GM12864 (cell line): Measurements from ENCODE around the gene CLCN3.
"Not testable (repeated sequence)": the region's sequence is repeated elsewhere in the genome, so short reads cannot be mapped to it uniquely, and the experiment has no call there.

Experiments used
- DNase-seq: peaks from one replicate; pipeline ENCODE4 v3.0.0-alpha.2; 2011; ENCODE audit warnings: low read depth
- H3K4me3 ChIP-seq: 2 replicates; pipeline ENCODE4 v1.5.1; 2011; ENCODE audit warnings: mild to moderate bottlenecking, low read depth, low read length, control low read depth
- CTCF ChIP-seq: IDR thresholded peaks from 2 replicates; pipeline ENCODE4 v1.5.1; 2011; ENCODE audit warnings: low read depth, mild to moderate bottlenecking, moderate library complexity, low read length, control low read depth, inconsistent platforms; ENCODE audit errors: missing control alignments

CLCN3 gene

DNA sequence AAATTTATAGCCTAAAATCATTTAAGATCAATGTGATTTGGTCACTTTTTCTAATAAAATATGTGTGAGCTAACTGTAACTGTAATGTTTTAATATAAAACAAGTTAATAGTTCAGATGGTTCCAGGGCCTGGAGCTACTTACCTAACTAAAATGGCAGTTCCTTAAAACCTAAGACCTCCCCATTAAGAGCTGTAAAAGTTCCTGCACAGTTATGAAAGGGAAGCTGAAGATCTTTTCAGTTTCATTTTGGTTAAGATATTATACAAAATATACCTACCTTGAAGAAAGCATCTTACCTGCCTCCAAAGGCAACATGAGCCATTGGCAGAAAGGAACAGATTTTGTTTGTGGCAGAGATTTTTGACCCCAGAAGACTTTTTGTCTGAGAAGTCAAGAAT is 107.2 kb downstream of the CLCN3 start:
- no peak overlapping the region for H3K4me3 ChIP-seq
- TF ChIP-seq CTCF: no peak
- no peak for DNase-seq

- DNase-seq: no peak
- no peak for TF ChIP-seq CTCF
- no peak overlapping the region for H3K4me3 ChIP-seq
Observed at GRCh38 chr4:169730564-169730963, 110.2 kb downstream of the CLCN3 start.

GRCh38 chr4:169738604-169739003 is 118.2 kb downstream of the CLCN3 start:
- H3K4me3 ChIP-seq, DNase-seq: not testable (repeated sequence)

GRCh38 chr4:169741569-169741968 is 121.2 kb downstream of the CLCN3 start:
- DNase-seq: no peak
- H3K4me3 ChIP-seq: no peak overlapping the region
- no peak for TF ChIP-seq CTCF

DNA sequence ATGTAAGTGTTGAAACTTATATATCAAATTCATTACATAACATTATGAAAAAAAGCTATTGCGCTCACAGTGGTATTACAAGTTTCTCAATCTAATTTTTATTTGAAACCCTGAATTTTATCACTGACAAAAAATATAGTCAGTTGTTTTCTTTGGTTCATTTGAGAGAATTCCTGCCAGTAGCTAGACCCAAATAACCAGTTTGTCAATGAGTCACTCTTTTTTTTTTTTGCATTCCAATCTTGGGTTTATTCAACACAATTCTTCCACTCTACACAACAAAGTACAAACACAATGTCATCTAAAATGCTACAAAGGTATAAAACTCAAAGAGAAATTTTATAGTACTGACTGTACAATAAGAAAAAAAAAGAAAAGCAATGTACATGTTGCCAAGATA is 124.2 kb downstream of the CLCN3 start:
- H3K4me3 ChIP-seq: no peak overlapping the region
- no peak for DNase-seq
- TF ChIP-seq CTCF: no peak

DNA sequence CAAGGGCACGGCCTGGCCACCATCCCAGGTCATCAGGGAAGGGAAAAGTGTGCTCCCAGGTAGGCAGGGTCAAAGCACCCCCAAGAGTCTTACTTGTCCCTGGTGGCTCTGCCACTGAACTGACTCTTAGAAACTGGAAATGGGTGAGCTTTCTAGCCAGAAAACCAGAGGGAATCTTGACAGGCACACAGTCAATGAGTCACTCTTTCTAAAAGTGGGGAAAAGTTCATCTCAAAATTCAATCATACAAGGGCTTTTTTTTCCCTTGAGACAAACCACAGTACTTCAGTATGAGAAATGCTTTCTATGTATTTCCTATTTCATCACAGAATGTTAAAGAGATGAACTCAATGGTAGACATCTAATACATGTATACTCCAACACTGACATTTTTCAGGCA is 124.9 kb downstream of the CLCN3 start:
- TF ChIP-seq CTCF: no peak
- no peak for DNase-seq

DNA sequence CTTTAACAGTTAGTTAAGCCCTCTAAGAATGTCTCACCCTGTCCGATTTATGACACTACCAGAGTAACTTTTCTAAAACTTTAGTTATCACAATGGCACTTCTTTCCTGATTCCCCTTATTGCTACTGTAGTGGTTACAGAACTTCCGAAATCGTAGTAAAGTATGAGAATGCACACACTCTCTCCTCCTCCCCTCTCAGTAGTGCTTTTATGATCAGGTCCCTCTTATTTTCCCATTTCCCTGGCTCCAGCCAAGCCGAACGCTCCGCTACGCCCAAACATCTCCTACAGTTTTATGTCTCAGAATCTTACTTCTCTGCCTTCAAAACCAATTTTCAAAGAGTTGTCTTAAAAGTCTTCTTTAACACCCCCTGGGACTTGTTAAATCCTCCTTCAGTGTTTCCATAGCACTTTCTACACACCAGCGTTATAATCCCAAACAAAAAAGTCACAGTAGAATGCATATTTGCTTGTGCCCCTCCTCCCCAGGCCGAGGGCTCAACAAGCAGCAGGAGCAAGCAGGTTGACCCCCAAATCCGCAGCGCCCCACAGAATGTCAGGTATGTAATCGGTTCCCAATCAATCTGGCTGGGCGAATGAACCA is 136.7 kb downstream of the CLCN3 start:
- H3K4me3 ChIP-seq: peak overlapping the region; percentile 100
- TF ChIP-seq CTCF: no peak
- no peak for DNase-seq

More for the DNA sequence above, 124.9 kb downstream of the CLCN3 start:
- no peak overlapping the region for H3K4me3 ChIP-seq
